GM21423 (cell line): ENCODE data around the gene SMG1.
"Not testable (repeated sequence)": the region's sequence is repeated elsewhere in the genome, so short reads cannot be mapped to it uniquely, and the experiment has no call there.

Source experiments
- ATAC-seq: cut with Tn5 transposase; IDR thresholded peaks from one replicate; pipeline ENCODE4 v1.9.1; 2021; ENCODE audit warnings: mild to moderate bottlenecking, moderate library complexity; ENCODE audit not compliant: unreplicated experiment

SMG1 gene

GRCh38 chr16:18772171-18772570 is 154.0 kb downstream of the SMG1 start:
- not testable (repeated sequence) for ATAC-seq

GRCh38 chr16:18770336-18770962 is 155.8 kb downstream of the SMG1 start:
- ATAC-seq = not testable (repeated sequence)

GRCh38 chr16:18767217-18767616 is 159.0 kb downstream of the SMG1 start:
- ATAC-seq = peak; percentile 46

GRCh38 chr16:18762713-18763112 is 163.5 kb downstream of the SMG1 start:
- not testable (repeated sequence) for ATAC-seq

- ATAC-seq = peak; percentile 48
Measured at GRCh38 chr16:18759598-18760520, 166.3 kb downstream of the SMG1 start.

GRCh38 chr16:18757960-18758660 is 168.1 kb downstream of the SMG1 start:
- ATAC-seq = peak; percentile 43

GRCh38 chr16:18756639-18757038 is 169.6 kb downstream of the SMG1 start:
- ATAC-seq = not testable (repeated sequence)
